ENCODE results near the gene CNNM4. TPM values are rescaled to one million over a fixed set of nuclear protein-coding genes. Genes with fewer than 3 reads are reported as not detected.

Gene CNNM4
- total RNA-seq, 3 donors from 2014 or later, result 53.4 to 134 (median 101) TPM

DNA sequence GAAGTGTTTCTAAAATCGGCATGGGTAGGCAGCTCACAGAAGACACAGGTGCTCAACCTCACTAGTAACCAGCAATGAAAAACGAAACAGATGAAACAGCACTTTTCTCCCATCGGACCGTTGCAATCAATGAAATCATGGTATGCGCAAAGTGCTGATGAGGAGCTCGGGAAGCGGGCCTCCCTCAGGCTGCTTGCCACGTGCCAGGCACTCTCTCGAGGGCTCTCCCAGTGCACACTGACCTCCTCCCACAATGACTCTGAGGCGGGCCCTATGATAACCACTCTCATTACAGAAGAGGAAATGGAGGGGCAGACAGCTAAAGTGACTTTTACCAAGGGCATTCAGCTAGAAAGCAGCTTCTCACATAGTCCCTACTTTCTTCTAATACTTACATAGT, 86.9 kb downstream of the CNNM4 start:
- ATAC-seq, result no peak

DNA sequence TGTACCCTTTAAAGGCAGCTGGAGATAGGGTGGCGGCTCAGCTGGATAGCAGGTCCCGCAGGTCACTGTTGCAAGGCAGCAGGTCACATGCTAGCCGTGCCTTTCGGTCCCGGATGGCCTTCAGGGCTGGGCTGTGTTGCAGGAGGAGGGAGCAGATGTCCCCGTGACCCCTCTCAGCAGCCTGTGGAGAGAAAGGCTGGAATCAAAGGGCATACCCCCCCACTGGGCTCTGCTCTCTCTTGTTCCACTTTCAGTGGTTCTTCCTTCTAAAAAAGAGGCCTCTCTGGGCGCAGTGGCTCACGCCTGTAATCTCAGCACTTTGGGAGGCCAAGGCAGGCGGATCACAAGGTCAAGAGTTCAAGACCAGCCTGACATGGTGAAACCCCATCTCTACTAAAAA, 87.6 kb downstream of the CNNM4 start:
- Histone ChIP-seq H3K9me3 (no peaks in the 10 kb centered on the region), H3K36me3 (ENCODE audit: low read depth) (no peaks in the 10 kb centered on the region)

More for the DNA sequence above, 86.9 kb downstream of the CNNM4 start:
- H3K4me3 ChIP-seq, result no peak overlapping the region
- intact Hi-C loops (cut with DNase I, micrococcal nuclease), result no loop called here
- H3K9me3 ChIP-seq, result no peaks in the 10 kb centered on the region
- DNase-seq, result no peak
- TF ChIP-seq, protein P1, sequence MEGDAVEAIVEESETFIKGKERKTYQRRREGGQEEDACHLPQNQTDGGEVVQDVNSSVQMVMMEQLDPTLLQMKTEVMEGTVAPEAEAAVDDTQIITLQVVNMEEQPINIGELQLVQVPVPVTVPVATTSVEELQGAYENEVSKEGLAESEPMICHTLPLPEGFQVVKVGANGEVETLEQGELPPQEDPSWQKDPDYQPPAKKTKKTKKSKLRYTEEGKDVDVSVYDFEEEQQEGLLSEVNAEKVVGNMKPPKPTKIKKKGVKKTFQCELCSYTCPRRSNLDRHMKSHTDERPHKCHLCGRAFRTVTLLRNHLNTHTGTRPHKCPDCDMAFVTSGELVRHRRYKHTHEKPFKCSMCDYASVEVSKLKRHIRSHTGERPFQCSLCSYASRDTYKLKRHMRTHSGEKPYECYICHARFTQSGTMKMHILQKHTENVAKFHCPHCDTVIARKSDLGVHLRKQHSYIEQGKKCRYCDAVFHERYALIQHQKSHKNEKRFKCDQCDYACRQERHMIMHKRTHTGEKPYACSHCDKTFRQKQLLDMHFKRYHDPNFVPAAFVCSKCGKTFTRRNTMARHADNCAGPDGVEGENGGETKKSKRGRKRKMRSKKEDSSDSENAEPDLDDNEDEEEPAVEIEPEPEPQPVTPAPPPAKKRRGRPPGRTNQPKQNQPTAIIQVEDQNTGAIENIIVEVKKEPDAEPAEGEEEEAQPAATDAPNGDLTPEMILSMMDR (IDR thresholded peaks at IDR 0.05), result no peak
- H3K36me3 ChIP-seq (ENCODE audit: low read depth), result no peaks in the 10 kb centered on the region
- H3K4me1 ChIP-seq (ENCODE audit: low read depth), result no peaks in the 10 kb centered on the region

DNA sequence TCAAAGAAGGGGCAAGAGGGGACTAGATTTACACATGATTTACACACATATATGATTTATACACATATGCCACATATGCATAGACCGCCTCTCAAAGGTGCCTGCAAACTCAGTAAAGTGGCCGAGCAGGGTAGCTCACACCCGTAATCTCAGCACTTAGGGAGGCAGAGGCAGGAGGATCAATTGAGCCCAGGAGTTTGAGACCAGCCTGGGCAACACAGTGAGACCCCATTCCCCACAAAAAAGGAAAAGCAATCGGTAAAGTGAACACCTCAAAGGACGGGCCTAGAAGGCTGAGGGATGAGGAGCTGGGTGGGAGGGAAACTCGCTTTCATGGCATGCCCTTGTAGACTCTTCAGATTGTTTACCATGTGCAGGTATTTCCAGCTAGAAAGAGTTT, 92.0 kb downstream of the CNNM4 start:
- Histone ChIP-seq H3K4me3 (no peak overlapping the region), H3K36me3 (ENCODE audit: low read depth) (no peaks in the 10 kb centered on the region), H3K4me1 (ENCODE audit: low read depth) (peaks cover 9% of the 10 kb centered on the region), H3K9me3 (no peaks in the 10 kb centered on the region)
- ATAC-seq (no peak), DNase-seq (no peak)
- intact Hi-C loops (cut with DNase I, micrococcal nuclease), result no loop called here
- TF ChIP-seq, protein P1 (IDR thresholded peaks at IDR 0.05), result no peak

More for the DNA sequence above, 87.6 kb downstream of the CNNM4 start:
- H3K4me3 ChIP-seq, result no peak overlapping the region
- ATAC-seq, result no peak
- intact Hi-C loops (cut with DNase I, micrococcal nuclease), result no loop called here
- TF ChIP-seq, protein P1 (IDR thresholded peaks at IDR 0.05), result no peak
- no peaks in the 10 kb centered on the region for H3K4me1 ChIP-seq (ENCODE audit: low read depth)
- DNase-seq, result no peak

DNA sequence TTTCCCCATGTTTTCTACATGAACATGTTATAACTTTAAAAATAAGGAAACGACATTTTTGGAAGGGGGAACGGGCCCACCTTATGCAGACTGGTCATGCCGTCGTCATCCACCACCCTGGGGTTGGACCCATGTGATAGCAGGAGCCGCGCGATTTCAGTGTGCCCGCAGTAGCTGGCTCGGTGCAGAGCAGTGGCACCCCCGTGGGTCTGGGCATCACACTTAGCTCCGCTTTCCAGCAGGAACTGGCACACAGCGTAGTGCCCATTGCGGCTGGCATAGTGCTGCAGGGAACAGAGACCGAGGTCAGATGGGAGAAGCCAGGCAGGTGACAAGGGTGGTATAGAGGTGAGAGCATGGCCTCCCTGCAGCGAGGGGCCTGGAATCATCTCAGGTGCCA, 92.6 kb downstream of the CNNM4 start:
- no peak for ATAC-seq
- TF ChIP-seq, protein P1 (IDR thresholded peaks at IDR 0.05), result no peak
- DNase-seq, result no peak
- H3K36me3 ChIP-seq (ENCODE audit: low read depth), result no peaks in the 10 kb centered on the region
- intact Hi-C loops (cut with DNase I, micrococcal nuclease), result no loop called here
- H3K4me3 ChIP-seq, result no peak overlapping the region
- peaks cover 9% of the 10 kb centered on the region for H3K4me1 ChIP-seq (ENCODE audit: low read depth)
- H3K9me3 ChIP-seq, result no peaks in the 10 kb centered on the region

DNA sequence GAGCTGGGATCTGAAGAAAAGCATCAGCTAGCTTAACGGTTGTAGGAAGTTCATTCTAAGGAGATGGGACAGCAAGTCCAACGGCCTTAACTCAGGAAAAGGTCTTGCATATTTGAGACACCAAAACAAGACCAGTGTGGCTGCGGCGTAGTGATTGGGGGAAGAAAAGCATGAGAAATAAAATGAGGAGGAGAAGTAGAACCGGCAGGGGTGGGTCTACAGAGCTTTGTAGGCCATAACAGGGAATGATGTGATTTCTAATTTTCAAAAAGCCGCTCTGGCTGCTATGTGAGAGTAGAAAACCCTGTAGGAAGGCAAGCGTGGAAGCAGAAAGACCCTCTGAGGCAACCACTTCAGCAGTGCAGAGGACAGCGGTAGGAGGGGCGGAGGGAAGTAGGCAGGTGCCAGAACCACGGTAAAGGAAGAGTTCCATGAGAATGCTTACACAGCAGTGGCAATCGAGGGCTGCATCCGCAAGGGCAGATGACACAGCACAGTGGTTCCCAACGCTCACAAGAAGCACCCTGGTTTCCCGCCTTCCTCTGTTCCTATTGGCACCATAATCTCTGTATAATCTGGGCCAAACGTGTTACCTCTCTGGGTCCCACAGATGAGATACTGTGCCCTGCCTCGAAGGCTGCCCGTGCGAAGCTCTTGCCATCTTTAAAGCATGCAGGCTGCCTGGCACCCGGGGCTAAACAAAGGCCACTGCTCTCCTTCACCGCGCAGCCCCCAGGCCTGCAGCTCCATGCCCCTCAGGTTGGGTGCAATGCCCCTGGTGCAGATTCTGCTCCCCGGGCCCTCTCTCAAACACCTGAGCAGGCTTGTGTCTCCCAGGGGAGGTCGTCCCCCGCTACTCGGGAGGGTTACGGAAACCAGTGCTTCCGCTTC, 96.3 kb downstream of the CNNM4 start:
- Histone ChIP-seq H3K4me1 (ENCODE audit: low read depth) (peaks cover 22% of the 10 kb centered on the region), H3K4me3 (peak overlapping the region; percentile 39), H3K36me3 (ENCODE audit: low read depth) (no peaks in the 10 kb centered on the region), H3K9me3 (no peaks in the 10 kb centered on the region)
- intact Hi-C loops (cut with DNase I, micrococcal nuclease), result loop anchor here in 1 of 2 donors (5.0 kb wide), 1 partner anchor 95 kb away; no protein-coding TSS in a partner anchor
- TF ChIP-seq, protein P1 (IDR thresholded peaks at IDR 0.05), result no peak
- DNase-seq (peak in 1 of 3 donors; percentile 49), ATAC-seq (peak; percentile 20)
